ENCODE data around the gene NTN5.

DNA sequence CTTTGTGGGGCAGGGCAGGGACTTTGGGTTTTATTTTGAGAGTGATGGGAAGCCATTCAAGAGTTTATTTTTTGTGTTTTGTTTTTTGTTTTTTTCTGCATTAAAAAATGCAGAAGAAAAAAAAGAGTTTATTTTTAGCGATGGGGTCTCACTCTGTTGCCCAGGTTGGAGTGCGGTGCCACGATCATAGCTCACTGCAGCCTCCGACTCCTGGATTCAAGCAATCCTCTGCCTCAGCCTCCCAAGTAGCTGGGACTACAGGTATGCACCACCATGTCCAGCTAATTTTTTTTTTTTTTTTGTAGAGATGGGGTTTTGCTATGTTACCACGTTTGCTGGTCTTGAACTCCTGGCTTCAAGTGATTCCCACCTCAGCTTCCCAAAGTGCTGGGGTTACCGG, 14.3 kb downstream of the NTN5 start:
- TF ChIP-seq, protein P1, sequence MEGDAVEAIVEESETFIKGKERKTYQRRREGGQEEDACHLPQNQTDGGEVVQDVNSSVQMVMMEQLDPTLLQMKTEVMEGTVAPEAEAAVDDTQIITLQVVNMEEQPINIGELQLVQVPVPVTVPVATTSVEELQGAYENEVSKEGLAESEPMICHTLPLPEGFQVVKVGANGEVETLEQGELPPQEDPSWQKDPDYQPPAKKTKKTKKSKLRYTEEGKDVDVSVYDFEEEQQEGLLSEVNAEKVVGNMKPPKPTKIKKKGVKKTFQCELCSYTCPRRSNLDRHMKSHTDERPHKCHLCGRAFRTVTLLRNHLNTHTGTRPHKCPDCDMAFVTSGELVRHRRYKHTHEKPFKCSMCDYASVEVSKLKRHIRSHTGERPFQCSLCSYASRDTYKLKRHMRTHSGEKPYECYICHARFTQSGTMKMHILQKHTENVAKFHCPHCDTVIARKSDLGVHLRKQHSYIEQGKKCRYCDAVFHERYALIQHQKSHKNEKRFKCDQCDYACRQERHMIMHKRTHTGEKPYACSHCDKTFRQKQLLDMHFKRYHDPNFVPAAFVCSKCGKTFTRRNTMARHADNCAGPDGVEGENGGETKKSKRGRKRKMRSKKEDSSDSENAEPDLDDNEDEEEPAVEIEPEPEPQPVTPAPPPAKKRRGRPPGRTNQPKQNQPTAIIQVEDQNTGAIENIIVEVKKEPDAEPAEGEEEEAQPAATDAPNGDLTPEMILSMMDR (IDR thresholded peaks at IDR 0.05 in 8 of 11, conservative IDR thresholded peaks at IDR 0.05 in 3 of 11) = no peak
- TF ChIP-seq POLR2A (IDR thresholded peaks at IDR 0.05) = no peak
